ENCODE measurements around the gene PMVK. TPM values are rescaled to one million over a fixed set of nuclear protein-coding genes. Genes with fewer than 3 reads are reported as not detected.
"Not testable (repeated sequence)": the region's sequence is repeated elsewhere in the genome, so short reads cannot be mapped to it uniquely, and the experiment has no call there.

Gene PMVK
- total RNA-seq, 1 donor from 2014 or later: 13.0 TPM

- no peak for DNase-seq (ENCODE audit: low spot score)
Measured at GRCh38 chr1:154925335-154926170, 11.0 kb downstream of the PMVK start.

GRCh38 chr1:154923695-154924094 lies 12.8 kb downstream of the PMVK start:
- DNase-seq (ENCODE audit: low spot score): no peak

DNA sequence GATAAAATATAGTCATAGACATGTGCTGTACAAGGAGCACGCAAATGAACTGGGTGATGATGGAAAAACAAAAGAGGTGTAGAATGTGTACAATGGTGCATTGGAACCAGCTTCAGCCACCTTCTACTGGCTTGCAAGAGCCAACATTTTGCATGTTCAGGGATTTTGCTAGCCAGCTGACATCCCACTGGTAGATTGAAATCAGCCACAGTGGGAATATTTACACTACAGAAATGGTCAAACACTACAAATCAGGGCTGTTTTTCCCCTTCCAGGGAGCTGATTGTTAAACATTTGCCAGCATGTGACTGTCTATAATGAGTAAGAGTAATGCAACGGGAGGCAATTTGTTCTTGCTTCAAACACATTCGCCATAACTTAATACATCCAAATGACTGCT lies 23.2 kb downstream of the PMVK start:
- no peak for DNase-seq (ENCODE audit: low spot score)

DNA sequence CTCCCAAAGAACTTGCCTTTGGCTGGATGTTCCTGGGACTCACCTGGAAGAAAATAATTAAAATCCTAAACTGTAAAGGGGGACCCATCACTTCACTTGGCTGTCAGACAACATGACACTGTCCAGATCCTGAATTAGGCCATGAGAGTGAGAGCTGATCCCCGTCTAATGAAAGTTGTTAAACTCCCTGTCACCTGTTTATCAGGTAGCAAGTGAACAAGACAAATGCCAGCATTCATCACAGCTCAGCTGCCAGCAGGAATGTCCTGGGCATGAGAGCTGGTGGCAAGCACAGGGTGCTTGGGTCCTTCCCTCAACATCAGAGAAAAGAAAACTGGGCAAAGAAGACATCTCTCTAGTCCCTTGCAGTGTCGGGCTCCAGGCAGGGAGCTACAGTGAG lies 23.8 kb downstream of the PMVK start:
- no peak for DNase-seq (ENCODE audit: low spot score)

DNA sequence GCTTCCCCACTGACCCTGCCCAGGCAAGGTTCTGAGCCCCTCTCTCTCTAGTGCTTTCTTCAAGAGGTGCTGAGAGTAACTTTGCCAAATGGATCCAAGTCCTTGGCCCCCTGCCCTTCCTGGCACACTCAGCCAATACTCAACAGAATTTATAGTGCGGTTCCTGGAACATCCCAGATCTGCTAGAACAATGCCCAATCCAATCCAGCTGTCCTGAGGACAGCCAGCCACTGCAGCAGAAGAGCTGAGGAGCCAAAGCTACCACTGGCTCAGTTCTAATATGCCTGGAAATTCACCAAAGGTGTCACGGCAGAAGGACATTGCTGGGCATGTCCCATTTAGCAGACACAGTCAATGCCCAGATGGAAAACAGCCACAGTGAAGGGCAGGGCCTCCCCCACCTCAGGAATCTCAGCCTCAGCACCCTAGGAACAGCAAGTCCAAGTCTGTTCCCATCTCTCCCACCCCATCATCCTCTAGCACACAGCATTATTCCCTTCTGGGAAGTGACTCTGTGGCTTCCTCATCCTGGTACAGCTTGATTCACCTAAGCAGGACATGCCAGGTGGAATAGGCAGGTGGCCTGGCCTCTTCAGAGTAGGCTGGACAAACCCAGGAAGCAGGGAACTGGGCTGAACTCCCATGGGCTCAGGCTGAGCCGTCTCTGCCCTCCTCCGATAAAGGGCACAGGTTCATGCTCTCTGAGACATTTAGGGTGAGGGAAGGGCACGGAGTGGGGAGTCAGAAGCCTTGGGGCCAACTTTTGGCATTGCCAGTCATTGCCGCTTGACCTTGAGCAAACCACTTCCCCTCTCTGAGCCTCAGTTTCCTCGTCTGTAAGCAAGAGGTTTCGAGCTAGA lies 24.6 kb downstream of the PMVK start:
- DNase-seq (ENCODE audit: low spot score): no peak

DNA sequence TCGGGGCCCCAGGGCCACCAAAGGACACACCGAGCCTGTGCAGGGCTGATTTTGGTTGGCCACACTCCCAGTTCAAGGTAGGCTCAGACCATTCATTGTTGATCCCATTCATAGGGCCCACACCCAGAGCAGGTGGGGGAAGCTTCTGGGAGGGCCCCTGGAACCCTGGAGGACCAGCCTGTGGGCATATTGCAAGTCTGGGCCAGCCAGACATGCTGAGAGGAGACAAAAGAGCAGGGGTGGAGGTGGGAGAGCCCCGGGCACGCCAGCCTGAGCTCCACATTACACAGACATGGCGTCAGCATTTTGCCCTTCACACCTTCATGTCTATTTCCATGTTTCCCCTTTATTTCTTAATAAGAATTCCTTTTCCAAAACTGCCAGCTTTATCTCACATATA lies 25.7 kb downstream of the PMVK start:
- no peak for DNase-seq (ENCODE audit: low spot score)

- no peak for DNase-seq (ENCODE audit: low spot score)
Measured at GRCh38 chr1:154908937-154909336, 27.6 kb downstream of the PMVK start.

DNA sequence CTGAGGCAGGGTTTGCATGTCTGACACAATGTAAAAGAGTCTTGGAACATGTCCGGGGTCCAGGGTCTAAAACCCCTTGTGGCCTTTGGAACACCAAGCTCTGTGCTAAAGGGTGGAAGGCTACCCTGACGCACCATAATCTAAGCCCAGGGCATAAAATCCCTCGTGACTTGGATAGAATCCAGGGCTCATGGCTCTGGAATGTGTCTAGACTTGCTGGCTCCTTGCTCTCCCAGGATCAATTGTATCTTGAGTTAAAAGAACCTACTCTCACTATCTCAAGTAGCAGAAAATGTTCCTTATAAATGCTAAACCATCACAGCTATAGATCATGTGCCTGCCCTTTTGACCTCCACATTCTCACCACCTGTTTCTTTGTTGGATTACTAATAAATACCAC lies 28.4 kb downstream of the PMVK start:
- DNase-seq (ENCODE audit: low spot score): not testable (repeated sequence)

DNA sequence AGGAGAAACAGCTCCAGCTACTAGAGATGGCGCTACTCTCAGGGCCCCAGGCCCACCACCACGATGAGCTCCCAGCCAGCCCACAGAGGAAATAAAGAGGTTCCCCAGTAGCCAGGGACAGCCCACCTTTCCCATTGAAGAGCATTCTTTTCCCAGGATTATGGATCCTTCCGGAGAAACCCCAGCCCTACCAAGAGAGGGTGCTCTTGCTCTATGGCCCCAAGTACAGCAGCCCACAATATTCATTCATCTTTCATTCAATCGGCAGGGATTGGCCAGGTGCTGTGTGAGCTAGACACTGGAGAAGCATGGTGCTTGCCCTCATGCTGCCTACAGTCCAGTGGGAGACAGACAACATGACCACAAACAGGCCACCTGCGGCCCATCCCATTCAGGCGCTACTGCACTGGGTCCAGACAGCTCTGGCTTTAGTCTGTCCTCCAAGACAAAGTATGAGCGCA lies 29.9 kb downstream of the PMVK start:
- DNase-seq (ENCODE audit: low spot score): no peak

DNA sequence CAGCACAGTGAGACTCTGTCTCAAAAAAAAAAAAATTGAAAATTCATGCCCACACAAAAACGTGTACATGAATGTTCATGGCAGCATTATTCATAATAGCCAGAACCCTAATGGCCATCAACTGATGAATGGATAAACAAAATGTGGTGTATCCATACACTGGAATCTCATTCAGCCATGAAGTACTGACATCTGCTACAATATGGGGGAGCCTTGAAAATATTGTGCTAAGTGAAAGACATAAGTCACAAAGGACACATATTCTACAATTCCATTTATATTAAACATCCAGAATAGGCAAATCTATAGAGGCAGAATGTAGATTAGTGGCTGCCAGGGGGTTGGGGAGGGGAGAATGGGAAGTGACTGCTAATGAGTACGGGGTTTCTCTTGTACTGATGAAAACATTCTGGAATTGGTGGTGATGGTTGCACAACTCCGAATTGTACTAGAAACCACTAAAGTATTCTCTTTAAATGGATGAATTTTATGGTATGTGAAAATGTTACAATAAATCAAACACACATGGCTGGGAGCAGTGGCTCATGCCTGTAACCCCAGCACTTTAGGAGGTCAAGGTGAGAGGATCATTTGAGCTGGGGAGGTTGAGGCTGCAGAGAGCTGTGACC lies 33.5 kb downstream of the PMVK start:
- DNase-seq (ENCODE audit: low spot score): no peak

DNA sequence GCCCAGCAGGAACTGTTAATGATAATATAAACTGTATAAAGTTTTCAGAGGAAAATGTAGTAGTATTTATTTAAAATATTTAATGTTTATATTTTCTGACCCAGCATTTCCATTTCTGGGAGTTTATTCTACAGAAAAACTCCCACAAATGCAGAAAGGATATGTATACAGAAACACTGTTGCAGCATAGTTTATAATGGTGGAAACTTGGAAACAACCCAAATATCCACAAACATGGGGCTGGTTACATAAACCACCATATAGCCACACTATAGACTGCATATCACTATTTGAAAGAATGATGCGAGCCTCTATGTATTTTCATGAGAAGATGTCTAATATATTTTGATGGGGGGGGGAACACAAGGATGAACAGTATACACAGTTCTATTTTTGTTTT lies 34.9 kb downstream of the PMVK start:
- DNase-seq (ENCODE audit: low spot score): no peak

GRCh38 chr1:154899041-154899440 lies 37.5 kb downstream of the PMVK start:
- DNase-seq (ENCODE audit: low spot score): no peak

GRCh38 chr1:154896771-154897286 lies 39.7 kb downstream of the PMVK start:
- no peak for DNase-seq (ENCODE audit: low spot score)

DNA sequence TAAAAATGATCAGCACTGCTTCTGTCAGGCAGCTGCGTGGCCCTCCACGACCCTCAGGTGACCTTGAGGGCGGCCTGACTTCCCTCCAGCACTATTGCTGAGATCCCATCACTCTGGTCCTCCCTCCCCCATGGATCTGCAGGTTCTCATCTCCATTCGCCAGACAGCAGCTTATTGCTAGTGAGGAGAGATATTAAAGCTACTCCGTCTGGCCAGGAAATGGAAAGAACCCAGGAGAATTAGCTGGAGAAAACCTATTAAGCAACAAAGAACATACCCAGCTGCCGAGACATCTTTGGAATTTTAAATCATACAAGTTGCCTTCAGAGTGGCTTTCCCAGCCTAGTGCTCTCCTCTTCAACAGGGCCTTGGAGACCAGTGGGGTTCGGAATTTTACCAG lies 40.7 kb downstream of the PMVK start:
- peak; percentile 15 for DNase-seq (ENCODE audit: low spot score)

DNA sequence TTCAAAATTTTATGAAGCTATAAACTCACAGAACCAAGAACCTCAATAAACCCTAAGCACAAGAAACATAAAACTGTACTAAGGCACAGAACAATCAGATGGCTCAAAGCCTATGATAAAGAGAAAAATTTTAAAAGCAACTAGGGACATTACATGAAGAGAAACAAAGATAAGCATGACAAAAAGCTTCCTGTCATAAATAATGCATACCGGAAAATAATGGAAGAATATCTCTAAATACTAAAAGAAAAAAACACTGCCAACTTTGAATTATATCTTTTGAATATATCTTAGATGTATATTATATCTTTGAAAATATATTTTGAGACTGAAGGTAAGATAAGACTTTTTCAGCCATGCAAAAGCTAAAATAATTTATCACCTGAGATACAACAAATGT lies 45.1 kb downstream of the PMVK start:
- DNase-seq (ENCODE audit: low spot score): no peak

- no peak for DNase-seq (ENCODE audit: low spot score)
Measured at GRCh38 chr1:154888757-154889156, 47.8 kb downstream of the PMVK start.

DNA sequence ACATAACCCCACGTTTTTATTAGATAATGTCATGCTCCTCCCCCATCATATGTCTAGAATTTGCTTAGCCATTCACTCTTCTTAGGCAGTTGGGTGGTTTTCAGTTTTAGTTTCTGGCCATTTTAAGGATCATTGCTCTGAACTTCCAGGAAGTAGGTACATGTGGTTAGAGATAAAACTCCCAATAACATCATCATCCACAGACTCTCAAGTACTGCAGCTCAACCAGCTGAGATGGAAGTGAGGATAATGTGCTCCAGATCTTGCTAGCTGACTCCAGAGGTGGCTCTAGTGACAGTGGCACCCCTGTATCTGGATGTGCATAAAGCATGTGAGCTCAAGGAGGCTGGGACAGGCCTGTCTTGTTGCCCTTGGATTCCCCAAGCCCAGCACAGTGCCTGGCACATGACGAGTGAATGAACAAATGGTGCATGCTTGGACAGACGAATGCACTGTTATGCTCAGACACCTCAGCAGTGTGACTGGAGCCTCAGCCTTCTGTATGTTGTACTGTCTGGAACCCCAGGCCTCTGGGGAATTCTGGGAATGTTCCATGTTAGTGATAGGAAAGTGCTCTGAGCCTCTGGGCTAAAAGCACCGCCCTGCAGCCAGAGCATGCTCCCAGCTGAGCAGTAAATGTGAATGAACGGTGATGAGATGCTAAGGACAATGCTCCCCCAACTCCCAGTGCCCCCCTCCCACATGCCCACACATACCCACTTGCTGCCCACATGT lies 50.1 kb downstream of the PMVK start:
- no peak for DNase-seq (ENCODE audit: low spot score)

GRCh38 chr1:154884869-154885701 lies 51.4 kb downstream of the PMVK start:
- no peak for DNase-seq (ENCODE audit: low spot score)

DNA sequence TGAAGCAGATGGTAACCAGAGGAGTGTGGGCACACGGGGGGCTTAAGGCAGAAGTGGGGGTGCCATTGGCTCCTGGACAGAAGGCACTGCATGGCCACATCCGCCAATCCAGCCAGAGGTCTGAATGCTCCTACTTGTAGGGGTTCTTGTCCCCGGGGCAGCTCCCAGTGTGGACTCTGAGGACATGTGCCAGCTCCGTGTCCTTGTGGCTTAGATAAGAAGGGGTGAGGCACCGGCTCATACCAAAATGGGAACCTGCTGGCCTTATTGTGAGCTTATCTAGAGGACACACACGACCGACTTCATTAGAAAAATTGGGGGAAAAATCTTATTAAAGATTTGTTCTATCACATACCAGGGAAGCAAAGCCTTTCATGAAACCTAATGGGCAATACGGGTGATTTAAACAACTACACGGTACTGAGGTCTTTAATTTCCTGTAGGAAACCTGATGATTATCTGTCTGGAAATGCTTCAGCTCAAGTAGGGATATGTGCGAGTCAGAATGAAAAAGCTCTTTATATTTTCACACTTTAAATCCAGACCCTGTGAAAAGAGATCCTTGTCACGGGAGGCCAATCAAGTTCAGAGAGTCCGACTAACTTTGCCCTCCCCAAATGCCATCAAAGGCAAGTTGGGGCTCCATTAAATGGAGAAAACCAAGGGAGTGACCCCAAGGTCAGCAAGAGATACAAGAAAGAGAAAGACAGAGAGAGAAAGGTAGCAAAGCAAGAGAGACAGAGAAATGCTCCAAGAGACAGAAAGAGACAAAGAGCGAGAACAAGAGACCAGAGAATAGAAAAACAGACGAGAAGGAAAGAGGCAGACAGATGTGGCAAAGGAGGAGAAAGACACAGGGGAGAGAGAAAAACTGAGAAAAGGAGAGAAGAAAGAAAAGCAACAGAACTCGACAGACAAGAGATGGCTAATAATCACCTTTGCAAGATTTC lies 52.3 kb downstream of the PMVK start:
- no peak for DNase-seq (ENCODE audit: low spot score)

All from umbilical cord (tissue), 2 donors.